CD4-positive, alpha-beta T cell treated with Interleukin-17A for 4 hours (primary cell): Measurements from ENCODE around the gene BUB1.
"Not testable (repeated sequence)": the region's sequence is repeated elsewhere in the genome, so short reads cannot be mapped to it uniquely, and the experiment has no call there.

Experiments
- DNase-seq: peaks from one replicate; pipeline ENCODE4 v3.0.0-alpha.2; 2020; ENCODE audit warnings: mixed read lengths

Gene BUB1

GRCh38 chr2:110589677-110590330, 88.1 kb downstream of the BUB1 start:
- not testable (repeated sequence) for DNase-seq

GRCh38 chr2:110588520-110588919, 89.3 kb downstream of the BUB1 start:
- DNase-seq = not testable (repeated sequence)
